ENCODE results near the gene ULK4. TPM values are rescaled to one million over a fixed set of nuclear protein-coding genes. Genes with fewer than 3 reads are reported as not detected.

ULK4 gene
- total and polyA plus RNA-seq, 2 of the 8 experiments (the other 6 are each of a cell fraction or from before 2014, with no cell fraction given): 3.0 to 10.8 TPM

DNA sequence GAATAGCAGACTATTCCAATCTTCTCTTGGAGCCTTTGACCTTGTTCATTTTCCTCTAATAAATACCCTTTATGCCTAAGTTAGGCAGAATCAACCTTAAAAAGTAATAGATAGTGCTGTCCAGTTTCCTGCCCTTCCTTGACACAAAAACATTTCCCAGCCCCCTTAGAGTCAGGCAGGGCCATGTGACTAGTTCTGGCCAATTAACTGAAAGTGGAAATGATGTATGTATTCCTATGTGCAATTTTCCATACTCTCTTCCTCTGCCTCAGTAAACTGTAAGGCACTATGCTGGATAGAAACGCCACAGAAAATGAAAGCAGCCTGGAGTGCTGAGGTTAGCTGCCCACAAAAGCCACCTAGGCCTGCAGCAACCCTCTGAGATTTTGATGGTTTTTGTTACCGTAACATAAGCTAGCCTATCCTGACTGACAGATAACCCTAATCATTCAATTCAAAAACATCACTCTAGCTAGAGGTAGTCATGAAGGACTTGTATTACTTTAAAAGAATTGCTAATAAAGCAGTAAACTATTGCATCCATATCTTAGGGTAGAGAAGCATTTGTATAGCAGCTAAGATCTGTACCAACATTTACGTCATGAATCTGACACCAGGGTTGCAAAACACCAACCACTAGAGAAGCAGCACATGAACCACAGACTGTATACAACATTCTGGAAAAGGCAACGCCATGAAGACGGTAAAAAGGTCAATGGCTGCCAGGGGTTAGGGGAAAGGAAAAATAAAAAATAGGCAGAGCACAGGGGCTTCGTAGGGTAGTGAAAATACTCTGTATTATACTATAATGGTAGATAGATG lies 112.9 kb downstream of the ULK4 start (continued):
- TF ChIP-seq SIRT6 (IDR thresholded peaks at IDR 0.05; ENCODE audit: low read length) (no peak), BRCA1 (IDR thresholded peaks at IDR 0.05; ENCODE audit: low read depth, low read length) (no peak), HDAC2 (IDR thresholded peaks at IDR 0.05; ENCODE audit: borderline replicate concordance in 1 of 2, low read depth in 2 of 2, low read length in 2 of 2) (no peak), BACH1 (IDR thresholded peaks at IDR 0.05; ENCODE audit: low read length) (no peak), NRF1 (IDR thresholded peaks at IDR 0.05; ENCODE audit: low read depth, low read length) (no peak), NANOG (IDR thresholded peaks at IDR 0.05; ENCODE audit: insufficient read depth, low read depth, low read length, poor library complexity, severe bottlenecking) (no peak), SP1 (IDR thresholded peaks at IDR 0.05; ENCODE audit: low read depth, low read length) (no peak)

All from H1 (cell line).